Measurements from ENCODE around the gene OBSL1.

DNA sequence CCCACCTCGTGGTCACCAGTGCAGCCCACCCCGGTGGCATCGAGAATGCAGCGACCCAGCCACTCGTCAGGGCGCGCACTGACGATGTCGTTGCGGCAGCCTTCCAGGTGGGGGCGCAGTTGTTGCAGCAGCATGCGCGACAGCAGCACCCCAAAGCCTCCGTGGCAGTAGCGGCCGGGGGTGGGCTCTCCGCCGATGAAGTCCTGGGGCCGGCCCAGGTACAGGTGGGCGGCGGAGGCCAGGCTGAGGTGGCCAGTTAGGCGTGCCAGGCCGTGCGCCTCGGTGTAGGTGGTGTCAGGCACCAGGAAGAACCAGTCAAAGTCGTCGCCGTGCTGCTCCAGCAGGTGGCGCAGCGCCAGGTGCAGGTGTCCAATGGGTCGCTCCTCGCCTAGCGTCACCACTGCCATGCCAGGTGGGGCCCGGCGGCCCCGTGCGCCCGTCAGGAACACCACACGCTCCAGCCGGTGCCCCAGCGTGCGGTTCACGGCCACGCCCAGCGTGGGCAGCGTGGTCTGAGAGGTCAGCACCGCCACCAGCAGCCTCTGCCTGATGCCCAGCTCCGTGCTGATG is 29.6 kb downstream of the OBSL1 start:
- TF ChIP-seq, protein P1, sequence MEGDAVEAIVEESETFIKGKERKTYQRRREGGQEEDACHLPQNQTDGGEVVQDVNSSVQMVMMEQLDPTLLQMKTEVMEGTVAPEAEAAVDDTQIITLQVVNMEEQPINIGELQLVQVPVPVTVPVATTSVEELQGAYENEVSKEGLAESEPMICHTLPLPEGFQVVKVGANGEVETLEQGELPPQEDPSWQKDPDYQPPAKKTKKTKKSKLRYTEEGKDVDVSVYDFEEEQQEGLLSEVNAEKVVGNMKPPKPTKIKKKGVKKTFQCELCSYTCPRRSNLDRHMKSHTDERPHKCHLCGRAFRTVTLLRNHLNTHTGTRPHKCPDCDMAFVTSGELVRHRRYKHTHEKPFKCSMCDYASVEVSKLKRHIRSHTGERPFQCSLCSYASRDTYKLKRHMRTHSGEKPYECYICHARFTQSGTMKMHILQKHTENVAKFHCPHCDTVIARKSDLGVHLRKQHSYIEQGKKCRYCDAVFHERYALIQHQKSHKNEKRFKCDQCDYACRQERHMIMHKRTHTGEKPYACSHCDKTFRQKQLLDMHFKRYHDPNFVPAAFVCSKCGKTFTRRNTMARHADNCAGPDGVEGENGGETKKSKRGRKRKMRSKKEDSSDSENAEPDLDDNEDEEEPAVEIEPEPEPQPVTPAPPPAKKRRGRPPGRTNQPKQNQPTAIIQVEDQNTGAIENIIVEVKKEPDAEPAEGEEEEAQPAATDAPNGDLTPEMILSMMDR (IDR thresholded peaks at IDR 0.05), result peak; percentile 93 to 97 (median 95)
- TF ChIP-seq POLR2A (IDR thresholded peaks at IDR 0.05), result no peak

Data from testis (tissue), 2 donors.